ENCODE measurements around the gene WFS1.

DNA sequence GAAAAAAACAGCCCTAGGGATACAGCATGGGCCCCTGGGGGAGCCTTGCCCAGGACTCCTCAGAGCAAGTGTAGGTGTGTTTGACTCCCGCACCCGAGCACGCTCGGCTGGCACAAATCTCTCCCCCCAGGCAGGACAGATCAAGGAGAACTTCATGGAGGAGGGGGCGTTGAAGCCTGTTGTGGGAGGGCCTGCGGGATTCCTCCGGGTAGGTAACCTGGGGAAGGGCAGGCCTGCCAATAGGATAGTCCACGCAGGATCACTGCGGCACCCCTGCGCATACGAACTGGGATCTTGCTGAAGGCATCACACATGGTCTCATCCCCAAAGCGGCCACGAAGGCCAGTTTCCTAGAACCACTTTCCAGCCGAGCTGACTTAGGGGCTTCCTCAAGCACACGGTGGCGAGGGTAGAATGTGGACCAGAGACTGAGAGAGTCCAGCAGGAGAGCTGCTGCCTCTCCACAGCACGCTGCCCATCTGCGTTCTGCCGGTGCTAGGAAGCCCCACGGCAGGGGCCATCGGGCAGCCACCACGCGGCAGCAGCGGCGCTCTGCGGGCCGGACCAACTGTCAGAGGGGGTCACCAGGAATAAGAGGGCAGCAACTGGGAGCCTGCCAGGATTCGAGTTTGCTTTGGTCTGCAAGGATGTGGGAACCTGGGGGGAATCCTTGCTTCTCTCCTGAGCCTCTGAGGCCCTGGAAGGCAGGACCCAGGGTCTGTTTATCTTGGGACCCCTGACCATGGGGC lies 56.8 kb downstream of the WFS1 start:
- TF ChIP-seq ZBTB43 (CRISPR knock-in tag; conservative IDR thresholded peaks at IDR 0.05) (no peak), HBP1 (CRISPR knock-in tag; IDR thresholded peaks at IDR 0.05; ENCODE audit: low read depth) (no peak), NFRKB (IDR thresholded peaks at IDR 0.05) (no peak), BRCA1 (CRISPR knock-in tag; IDR thresholded peaks at IDR 0.05) (no peak), SRY (CRISPR knock-in tag; IDR thresholded peaks at IDR 0.05) (no peak), YY1 (IDR thresholded peaks at IDR 0.05; ENCODE audit: insufficient read depth, insufficient replicate concordance, low read depth, low read length) (no peak), AGO1 (IDR thresholded peaks at IDR 0.05; ENCODE audit: low read depth, low read length, poor library complexity, severe bottlenecking) (no peak), SRSF9 (IDR thresholded peaks at IDR 0.05; ENCODE audit: borderline replicate concordance, insufficient read depth, low read depth, low read length, poor library complexity, severe bottlenecking) (no peak)
- TF ChIP-seq, protein P1, sequence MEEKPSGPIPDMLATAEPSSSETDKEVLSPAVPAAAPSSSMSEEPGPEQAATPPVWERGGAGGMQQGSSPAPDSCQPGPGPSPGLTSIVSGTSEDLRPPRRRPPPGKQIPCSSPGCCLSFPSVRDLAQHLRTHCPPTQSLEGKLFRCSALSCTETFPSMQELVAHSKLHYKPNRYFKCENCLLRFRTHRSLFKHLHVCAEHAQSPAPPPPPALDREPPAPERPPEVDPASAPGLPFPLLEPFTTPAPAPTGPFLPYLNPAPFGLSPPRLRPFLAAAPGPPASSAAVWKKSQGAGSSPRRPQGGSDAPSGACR (CRISPR knock-in tag; IDR thresholded peaks at IDR 0.05): no peak
- TF ChIP-seq, protein P2, sequence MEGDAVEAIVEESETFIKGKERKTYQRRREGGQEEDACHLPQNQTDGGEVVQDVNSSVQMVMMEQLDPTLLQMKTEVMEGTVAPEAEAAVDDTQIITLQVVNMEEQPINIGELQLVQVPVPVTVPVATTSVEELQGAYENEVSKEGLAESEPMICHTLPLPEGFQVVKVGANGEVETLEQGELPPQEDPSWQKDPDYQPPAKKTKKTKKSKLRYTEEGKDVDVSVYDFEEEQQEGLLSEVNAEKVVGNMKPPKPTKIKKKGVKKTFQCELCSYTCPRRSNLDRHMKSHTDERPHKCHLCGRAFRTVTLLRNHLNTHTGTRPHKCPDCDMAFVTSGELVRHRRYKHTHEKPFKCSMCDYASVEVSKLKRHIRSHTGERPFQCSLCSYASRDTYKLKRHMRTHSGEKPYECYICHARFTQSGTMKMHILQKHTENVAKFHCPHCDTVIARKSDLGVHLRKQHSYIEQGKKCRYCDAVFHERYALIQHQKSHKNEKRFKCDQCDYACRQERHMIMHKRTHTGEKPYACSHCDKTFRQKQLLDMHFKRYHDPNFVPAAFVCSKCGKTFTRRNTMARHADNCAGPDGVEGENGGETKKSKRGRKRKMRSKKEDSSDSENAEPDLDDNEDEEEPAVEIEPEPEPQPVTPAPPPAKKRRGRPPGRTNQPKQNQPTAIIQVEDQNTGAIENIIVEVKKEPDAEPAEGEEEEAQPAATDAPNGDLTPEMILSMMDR (CRISPR knock-in tag; IDR thresholded peaks at IDR 0.05): no peak
- TF ChIP-seq, protein P3, sequence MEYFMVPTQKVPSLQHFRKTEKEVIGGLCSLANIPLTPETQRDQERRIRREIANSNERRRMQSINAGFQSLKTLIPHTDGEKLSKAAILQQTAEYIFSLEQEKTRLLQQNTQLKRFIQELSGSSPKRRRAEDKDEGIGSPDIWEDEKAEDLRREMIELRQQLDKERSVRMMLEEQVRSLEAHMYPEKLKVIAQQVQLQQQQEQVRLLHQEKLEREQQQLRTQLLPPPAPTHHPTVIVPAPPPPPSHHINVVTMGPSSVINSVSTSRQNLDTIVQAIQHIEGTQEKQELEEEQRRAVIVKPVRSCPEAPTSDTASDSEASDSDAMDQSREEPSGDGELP (IDR thresholded peaks at IDR 0.05; ENCODE audit: borderline replicate concordance, low read depth): no peak
